ENCODE results near the gene THADA.

DNA sequence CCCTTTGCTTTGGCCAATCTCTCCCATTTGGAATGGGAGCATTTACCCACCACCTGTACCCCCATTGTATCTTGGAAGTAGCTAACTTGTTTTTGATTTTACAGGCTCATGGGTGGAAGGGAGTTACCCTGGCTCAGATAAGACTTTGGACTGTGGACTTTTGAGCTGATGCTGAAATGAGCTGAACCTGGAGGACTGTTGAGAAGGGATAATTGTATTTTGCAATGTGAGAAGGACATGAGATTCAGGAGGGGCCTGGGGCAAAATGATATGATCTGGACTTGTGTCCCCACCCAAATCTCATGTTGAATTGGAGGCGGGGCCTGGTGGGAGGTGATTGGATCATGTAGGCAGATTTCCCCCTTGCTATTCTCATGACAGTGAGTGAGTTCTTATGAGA, 310.9 kb downstream of the THADA start:
- TF ChIP-seq, protein P1, sequence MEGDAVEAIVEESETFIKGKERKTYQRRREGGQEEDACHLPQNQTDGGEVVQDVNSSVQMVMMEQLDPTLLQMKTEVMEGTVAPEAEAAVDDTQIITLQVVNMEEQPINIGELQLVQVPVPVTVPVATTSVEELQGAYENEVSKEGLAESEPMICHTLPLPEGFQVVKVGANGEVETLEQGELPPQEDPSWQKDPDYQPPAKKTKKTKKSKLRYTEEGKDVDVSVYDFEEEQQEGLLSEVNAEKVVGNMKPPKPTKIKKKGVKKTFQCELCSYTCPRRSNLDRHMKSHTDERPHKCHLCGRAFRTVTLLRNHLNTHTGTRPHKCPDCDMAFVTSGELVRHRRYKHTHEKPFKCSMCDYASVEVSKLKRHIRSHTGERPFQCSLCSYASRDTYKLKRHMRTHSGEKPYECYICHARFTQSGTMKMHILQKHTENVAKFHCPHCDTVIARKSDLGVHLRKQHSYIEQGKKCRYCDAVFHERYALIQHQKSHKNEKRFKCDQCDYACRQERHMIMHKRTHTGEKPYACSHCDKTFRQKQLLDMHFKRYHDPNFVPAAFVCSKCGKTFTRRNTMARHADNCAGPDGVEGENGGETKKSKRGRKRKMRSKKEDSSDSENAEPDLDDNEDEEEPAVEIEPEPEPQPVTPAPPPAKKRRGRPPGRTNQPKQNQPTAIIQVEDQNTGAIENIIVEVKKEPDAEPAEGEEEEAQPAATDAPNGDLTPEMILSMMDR (IDR thresholded peaks at IDR 0.05), result no peak
- TF ChIP-seq POLR2A (IDR thresholded peaks at IDR 0.05) (no peak), POLR2AphosphoS5 (IDR thresholded peaks at IDR 0.05) (no peak)
